KMS-11 (cell line): ENCODE results near the gene COL4A6.

Experiments
- H2AFZ ChIP-seq: fragments of 200-600 bp; sonication (generic); 2 replicates; pipeline ENCODE4 v1.6.1; 2016; ENCODE audit warnings: antibody characterized with exemption, mixed run types, low read depth
- H3K27ac ChIP-seq: fragments of 200-600 bp; sonication (generic); 2 replicates; pipeline ENCODE4 v1.6.1; 2016; ENCODE audit warnings: mild to moderate bottlenecking, mixed run types
- H3K27me3 ChIP-seq: fragments of 200-600 bp; sonication (generic); 2 replicates; pipeline ENCODE4 v1.6.1; 2017; ENCODE audit warnings: mild to moderate bottlenecking, low read depth, mixed run types, moderate library complexity; ENCODE audit not compliant: insufficient read depth
- H3K36me3 ChIP-seq: fragments of 200-600 bp; sonication (generic); 2 replicates; pipeline ENCODE4 v1.6.1; 2017; ENCODE audit warnings: mild to moderate bottlenecking, mixed run types; ENCODE audit not compliant: insufficient read depth
- H3K4me1 ChIP-seq: fragments of 200-600 bp; sonication (generic); 2 replicates; pipeline ENCODE4 v1.6.1; 2016; ENCODE audit warnings: mild to moderate bottlenecking, low read depth, mixed run types; ENCODE audit not compliant: poor library complexity, severe bottlenecking
- H3K4me2 ChIP-seq: fragments of 200-600 bp; sonication (generic); 2 replicates; pipeline ENCODE4 v1.7.0; 2016; ENCODE audit warnings: mild to moderate bottlenecking, mixed run types
- H3K4me3 ChIP-seq: fragments of 200-600 bp; sonication (generic); IDR thresholded peaks from 2 replicates; pipeline ENCODE4 v1.6.1; 2017; ENCODE audit warnings: low read depth, low read length, mixed read lengths; ENCODE audit not compliant: insufficient read depth
- H3K79me2 ChIP-seq: fragments of 200-600 bp; sonication (generic); 2 replicates; pipeline ENCODE4 v1.6.1; 2016; ENCODE audit warnings: low read depth, mixed run types; ENCODE audit not compliant: insufficient read depth
- H3K9ac ChIP-seq: fragments of 200-600 bp; sonication (generic); 2 replicates; pipeline ENCODE4 v1.6.1; 2016; ENCODE audit warnings: mild to moderate bottlenecking, mixed run types
- H4K20me1 ChIP-seq: fragments of 200-600 bp; sonication (generic); 2 replicates; pipeline ENCODE4 v1.6.1; 2016; ENCODE audit warnings: mild to moderate bottlenecking, mixed run types; ENCODE audit not compliant: insufficient read depth
- CTCF ChIP-seq: fragments of 200-600 bp; sonication (generic); conservative IDR thresholded peaks from 2 replicates; pipeline ENCODE4 v1.6.1; 2017; ENCODE audit warnings: low read depth, mild to moderate bottlenecking, antibody characterized with exemption, low read length, moderate library complexity, mixed read lengths

COL4A6 gene

GRCh38 chrX:108306086-108306485 lies 132.1 kb downstream of the COL4A6 start:
- H3K4me2 ChIP-seq: no peak overlapping the region
- no peak overlapping the region for H2AFZ ChIP-seq
- TF ChIP-seq CTCF: no peak
- H3K4me1 ChIP-seq: no peaks in the 10 kb centered on the region
- H3K36me3 ChIP-seq: no peaks in the 10 kb centered on the region
- no peaks in the 10 kb centered on the region for H3K79me2 ChIP-seq
- H4K20me1 ChIP-seq: no peaks in the 10 kb centered on the region
- H3K4me3 ChIP-seq: no peak overlapping the region
- H3K27me3 ChIP-seq: no peaks in the 10 kb centered on the region
- no peak overlapping the region for H3K27ac ChIP-seq
- no peak overlapping the region for H3K9ac ChIP-seq

GRCh38 chrX:108304757-108305156 lies 133.5 kb downstream of the COL4A6 start:
- no peak for TF ChIP-seq CTCF
- Histone ChIP-seq H3K79me2 (no peaks in the 10 kb centered on the region), H3K9ac (no peak overlapping the region), H3K36me3 (no peaks in the 10 kb centered on the region), H4K20me1 (no peaks in the 10 kb centered on the region), H3K4me2 (no peak overlapping the region), H3K27me3 (no peaks in the 10 kb centered on the region), H2AFZ (no peak overlapping the region), H3K4me3 (no peak overlapping the region), H3K4me1 (no peaks in the 10 kb centered on the region), H3K27ac (no peak overlapping the region)

- H3K9ac ChIP-seq: no peak overlapping the region
- H3K36me3 ChIP-seq: no peaks in the 10 kb centered on the region
- no peak overlapping the region for H2AFZ ChIP-seq
- no peak overlapping the region for H3K4me2 ChIP-seq
- H3K4me1 ChIP-seq: no peaks in the 10 kb centered on the region
- no peak overlapping the region for H3K4me3 ChIP-seq
- H3K27ac ChIP-seq: no peak overlapping the region
- peak; percentile 56; the same call in 1 of the 2 replicates for TF ChIP-seq CTCF
- H3K79me2 ChIP-seq: no peaks in the 10 kb centered on the region
- H4K20me1 ChIP-seq: no peaks in the 10 kb centered on the region
- no peaks in the 10 kb centered on the region for H3K27me3 ChIP-seq
Observed at GRCh38 chrX:108304210-108304609, 134.0 kb downstream of the COL4A6 start.

- H3K9ac ChIP-seq: no peak overlapping the region
- no peaks in the 10 kb centered on the region for H4K20me1 ChIP-seq
- no peaks in the 10 kb centered on the region for H3K4me1 ChIP-seq
- no peak for TF ChIP-seq CTCF
- H3K27ac ChIP-seq: no peak overlapping the region
- no peaks in the 10 kb centered on the region for H3K27me3 ChIP-seq
- no peaks in the 10 kb centered on the region for H3K79me2 ChIP-seq
- no peak overlapping the region for H3K4me3 ChIP-seq
- no peak overlapping the region for H2AFZ ChIP-seq
- no peaks in the 10 kb centered on the region for H3K36me3 ChIP-seq
- no peak overlapping the region for H3K4me2 ChIP-seq
Observed at GRCh38 chrX:108303682-108304081, 134.5 kb downstream of the COL4A6 start.
